ENCODE data around the gene TSC22D1.

Gene TSC22D1

DNA sequence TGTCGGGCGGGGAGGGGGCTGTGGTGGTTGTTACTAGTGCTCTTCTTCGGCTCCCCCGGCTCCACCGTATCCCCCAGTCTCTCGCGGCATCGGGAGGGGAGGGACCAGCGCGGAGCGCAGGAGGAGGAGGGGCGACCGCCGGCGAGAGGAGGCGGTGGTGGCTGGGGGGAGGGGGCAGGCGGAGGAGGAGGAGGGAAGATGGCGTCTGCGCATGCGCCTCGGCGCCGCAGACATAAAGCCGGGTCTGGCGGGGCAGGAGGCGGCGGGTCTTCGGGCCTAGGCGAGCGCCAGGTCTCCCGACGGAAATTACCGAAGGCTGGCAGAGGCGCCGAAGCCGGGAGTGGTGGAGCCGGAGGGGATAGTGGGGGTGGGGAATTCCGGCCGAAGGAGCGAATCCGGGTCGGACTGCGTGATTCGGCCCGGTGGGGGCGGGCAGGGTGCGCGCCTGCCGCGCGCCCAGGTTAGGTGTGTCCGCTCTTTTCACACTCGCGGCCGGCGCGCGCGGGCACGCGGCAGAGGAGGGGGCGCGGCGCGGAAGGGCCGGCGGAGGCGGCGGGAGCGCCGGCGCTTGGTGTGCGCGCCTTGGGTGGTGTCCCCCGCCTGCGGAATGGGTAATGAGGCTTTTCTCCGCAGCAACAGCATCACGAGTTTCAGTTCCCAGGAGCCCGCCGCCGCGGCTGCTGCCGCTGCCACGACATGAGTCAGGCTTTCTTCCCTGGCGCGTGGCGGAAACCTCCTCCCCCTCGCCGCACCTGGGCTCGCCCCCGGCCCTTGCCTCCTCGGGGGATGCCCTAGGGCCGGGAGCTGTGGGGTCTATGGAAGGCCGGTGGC, 1.3 kb upstream of the TSC22D1 start:
- Histone ChIP-seq H2BK12ac (ENCODE audit: low read length) (peak overlapping the region; percentile 27), H3K23ac (ENCODE audit: low read length) (no peak overlapping the region), H3K9ac (ENCODE audit: low read length) (peak overlapping the region; percentile 92), H3K27ac (ENCODE audit: low read depth, low read length) (peak overlapping the region; percentile 98), H4K12ac (ENCODE audit: low read depth, low read length) (peak overlapping the region; percentile 88), H3K9me3 (ENCODE audit: insufficient read depth, low read depth, low read length) (no peaks in the 10 kb centered on the region), H4K8ac (ENCODE audit: low read depth, low read length) (peak overlapping the region; percentile 91), H4K91ac (ENCODE audit: low read depth, low read length) (peak overlapping the region; percentile 90), H3K4me3 (ENCODE audit: low read depth, low read length) (peak overlapping the region; percentile 93), H2BK120ac (ENCODE audit: insufficient read depth, low read length, poor library complexity) (peak overlapping the region; percentile 94), H3K79me2 (ENCODE audit: control insufficient read depth, insufficient read depth, low read length, poor library complexity) (peaks cover 15% of the 10 kb centered on the region), H3K4me2 (ENCODE audit: low read length) (peak overlapping the region; percentile 98), H3K27me3 (ENCODE audit: insufficient read depth, low read length) (no peaks in the 10 kb centered on the region), H2AFZ (ENCODE audit: insufficient read depth, low read length, poor library complexity) (peak overlapping the region; percentile 85), H2AK5ac (ENCODE audit: low read length) (no peak overlapping the region), H3K4ac (ENCODE audit: low read depth, low read length) (peak overlapping the region; percentile 85), H3K4me1 (ENCODE audit: control insufficient read depth in 1 of 2, insufficient read depth in 2 of 2, low read length in 2 of 2) (peaks cover 14 to 21% of the 10 kb centered on the region in 2 experiments), H3K18ac (ENCODE audit: low read length) (peak overlapping the region; percentile 97), H3K14ac (ENCODE audit: low read length) (peak overlapping the region; percentile 97), H2BK5ac (ENCODE audit: low read depth, low read length, poor library complexity) (peak overlapping the region; percentile 91), H3K79me1 (ENCODE audit: low read length) (peaks cover 19% of the 10 kb centered on the region), H3K36me3 (ENCODE audit: control insufficient read depth in 1 of 2, insufficient read depth in 2 of 2, low read length in 2 of 2) (peaks cover 3 to 4% of the 10 kb centered on the region in 2 experiments)
- WGBS (ENCODE audit: extremely low coverage, insufficient coverage, insufficient read length) = no CpG with 5 or more reads among the region's 94 CpGs
- peak; percentile 96 to 98 for DNase-seq

DNA sequence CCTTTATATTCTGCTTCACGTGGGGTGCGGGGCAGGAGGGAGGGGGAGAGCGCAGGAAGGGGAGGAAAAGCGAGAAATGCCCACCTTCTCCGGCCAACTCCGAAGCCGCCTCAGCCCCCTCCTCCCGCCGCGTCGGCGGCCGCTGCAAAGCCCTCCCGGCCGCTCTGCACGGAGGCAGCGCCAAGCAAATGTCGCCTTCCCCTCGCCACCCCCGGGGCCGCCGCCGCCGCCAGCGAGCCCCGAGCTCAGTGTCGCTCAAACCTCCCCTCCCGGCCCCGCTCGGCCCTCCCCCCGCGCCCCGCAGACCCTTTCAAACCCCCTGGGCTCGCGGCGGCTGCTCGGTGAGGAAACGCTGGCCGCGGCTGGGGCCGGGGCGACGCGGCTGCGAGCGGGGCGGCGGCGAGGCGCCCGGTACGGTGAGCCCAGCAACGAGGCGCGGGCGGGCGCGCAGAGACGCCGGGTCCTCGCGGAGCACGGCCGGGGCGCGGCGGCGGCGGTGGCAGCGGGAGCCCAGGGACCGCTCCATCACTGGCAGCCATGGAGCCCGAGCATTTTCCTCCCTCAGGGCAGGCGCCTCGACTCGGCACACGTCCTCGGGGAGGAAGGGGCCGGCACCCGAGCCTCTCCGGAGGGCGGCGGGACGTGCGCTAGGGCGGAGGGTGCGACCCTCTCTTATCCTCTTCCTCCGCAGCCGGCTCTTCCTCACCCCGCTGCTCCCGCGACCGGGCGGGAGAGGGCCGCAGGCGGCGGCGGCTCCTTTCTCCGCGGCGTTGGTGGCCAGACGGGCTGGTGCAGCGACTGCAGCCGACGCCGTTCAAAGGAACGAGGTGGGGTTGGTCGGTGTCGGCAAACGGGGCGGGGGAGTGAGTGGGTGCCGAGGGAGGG, 463 bp upstream of the TSC22D1 start:
- Histone ChIP-seq H3K36me3 (ENCODE audit: control insufficient read depth in 1 of 2, insufficient read depth in 2 of 2, low read length in 2 of 2) (peaks cover 3 to 4% of the 10 kb centered on the region in 2 experiments), H3K4me3 (ENCODE audit: low read depth, low read length) (peak overlapping the region; percentile 93), H3K9me3 (ENCODE audit: insufficient read depth, low read depth, low read length) (no peaks in the 10 kb centered on the region), H2BK120ac (ENCODE audit: insufficient read depth, low read length, poor library complexity) (peak overlapping the region; percentile 94), H3K79me1 (ENCODE audit: low read length) (peaks cover 19% of the 10 kb centered on the region), H3K9ac (ENCODE audit: low read length) (peak overlapping the region; percentile 92), H3K4me2 (ENCODE audit: low read length) (peak overlapping the region; percentile 83), H3K27me3 (ENCODE audit: insufficient read depth, low read length) (no peaks in the 10 kb centered on the region), H2BK5ac (ENCODE audit: low read depth, low read length, poor library complexity) (peak overlapping the region; percentile 91), H3K4ac (ENCODE audit: low read depth, low read length) (peak overlapping the region; percentile 85), H3K4me1 (ENCODE audit: control insufficient read depth in 1 of 2, insufficient read depth in 2 of 2, low read length in 2 of 2) (peaks cover 14 to 21% of the 10 kb centered on the region in 2 experiments), H3K27ac (ENCODE audit: low read depth, low read length) (peak overlapping the region; percentile 84), H3K18ac (ENCODE audit: low read length) (peak overlapping the region; percentile 97), H4K91ac (ENCODE audit: low read depth, low read length) (peak overlapping the region; percentile 89), H3K79me2 (ENCODE audit: control insufficient read depth, insufficient read depth, low read length, poor library complexity) (peaks cover 15% of the 10 kb centered on the region), H2BK12ac (ENCODE audit: low read length) (peak overlapping the region; percentile 59), H4K12ac (ENCODE audit: low read depth, low read length) (peak overlapping the region; percentile 88), H3K14ac (ENCODE audit: low read length) (peak overlapping the region; percentile 97), H2AFZ (ENCODE audit: insufficient read depth, low read length, poor library complexity) (peak overlapping the region; percentile 85), H2AK5ac (ENCODE audit: low read length) (peak overlapping the region; percentile 75), H3K23ac (ENCODE audit: low read length) (no peak overlapping the region), H4K8ac (ENCODE audit: low read depth, low read length) (peak overlapping the region; percentile 91)
- no CpG with 5 or more reads among the region's 111 CpGs for WGBS (ENCODE audit: extremely low coverage, insufficient coverage, insufficient read length)
- DNase-seq = peak in 1 of 2 donors; percentile 29

DNA sequence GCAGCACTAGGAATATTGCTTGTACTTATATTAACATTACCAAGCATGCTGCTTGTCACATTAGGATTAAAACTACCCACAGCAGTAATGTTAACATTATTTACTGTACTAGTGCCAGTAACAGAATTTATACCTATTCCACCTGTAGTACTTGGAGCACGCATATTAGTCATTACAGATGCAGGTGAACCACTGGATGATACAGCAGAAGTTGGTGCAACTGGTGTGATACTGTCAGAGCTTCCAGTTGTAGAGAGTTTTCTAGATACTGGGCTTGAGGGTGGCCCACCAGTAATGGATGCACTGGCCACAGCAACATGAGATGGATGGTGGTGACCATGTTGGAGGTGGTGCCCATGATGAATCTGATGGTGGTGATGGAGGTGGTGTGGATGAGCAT, 1.1 kb downstream of the TSC22D1 start:
- no peak for DNase-seq
- no peak overlapping the region for H2BK5ac ChIP-seq (ENCODE audit: low read depth, low read length, poor library complexity)
- H3K9ac ChIP-seq (ENCODE audit: low read length) = no peak overlapping the region
- peaks cover 15% of the 10 kb centered on the region for H3K79me2 ChIP-seq (ENCODE audit: control insufficient read depth, insufficient read depth, low read length, poor library complexity)
- H4K91ac ChIP-seq (ENCODE audit: low read depth, low read length) = no peak overlapping the region
- H3K27ac ChIP-seq (ENCODE audit: low read depth, low read length) = no peak overlapping the region
- no peaks in the 10 kb centered on the region for H3K27me3 ChIP-seq (ENCODE audit: insufficient read depth, low read length)
- no peak overlapping the region for H2BK120ac ChIP-seq (ENCODE audit: insufficient read depth, low read length, poor library complexity)
- H3K14ac ChIP-seq (ENCODE audit: low read length) = no peak overlapping the region
- H3K36me3 ChIP-seq (ENCODE audit: control insufficient read depth in 1 of 2, insufficient read depth in 2 of 2, low read length in 2 of 2) = peaks cover 3 to 4% of the 10 kb centered on the region in 2 experiments
- H3K4me3 ChIP-seq (ENCODE audit: low read depth, low read length) = no peak overlapping the region
- no peak overlapping the region for H4K8ac ChIP-seq (ENCODE audit: low read depth, low read length)
- no peak overlapping the region for H4K12ac ChIP-seq (ENCODE audit: low read depth, low read length)
- no peak overlapping the region for H2AFZ ChIP-seq (ENCODE audit: insufficient read depth, low read length, poor library complexity)
- no peaks in the 10 kb centered on the region for H3K9me3 ChIP-seq (ENCODE audit: insufficient read depth, low read depth, low read length)
- peak overlapping the region; percentile 83 for H3K4me2 ChIP-seq (ENCODE audit: low read length)
- peaks cover 14 to 21% of the 10 kb centered on the region in 2 experiments for H3K4me1 ChIP-seq (ENCODE audit: control insufficient read depth in 1 of 2, insufficient read depth in 2 of 2, low read length in 2 of 2)
- H3K79me1 ChIP-seq (ENCODE audit: low read length) = peaks cover 19% of the 10 kb centered on the region
- H2BK12ac ChIP-seq (ENCODE audit: low read length) = no peak overlapping the region
- H3K23ac ChIP-seq (ENCODE audit: low read length) = no peak overlapping the region
- no peak overlapping the region for H2AK5ac ChIP-seq (ENCODE audit: low read length)
- no CpG with 5 or more reads among the region's 1 CpG for WGBS (ENCODE audit: extremely low coverage, insufficient coverage, insufficient read length)
- H3K4ac ChIP-seq (ENCODE audit: low read depth, low read length) = no peak overlapping the region
- no peak overlapping the region for H3K18ac ChIP-seq (ENCODE audit: low read length)

DNA sequence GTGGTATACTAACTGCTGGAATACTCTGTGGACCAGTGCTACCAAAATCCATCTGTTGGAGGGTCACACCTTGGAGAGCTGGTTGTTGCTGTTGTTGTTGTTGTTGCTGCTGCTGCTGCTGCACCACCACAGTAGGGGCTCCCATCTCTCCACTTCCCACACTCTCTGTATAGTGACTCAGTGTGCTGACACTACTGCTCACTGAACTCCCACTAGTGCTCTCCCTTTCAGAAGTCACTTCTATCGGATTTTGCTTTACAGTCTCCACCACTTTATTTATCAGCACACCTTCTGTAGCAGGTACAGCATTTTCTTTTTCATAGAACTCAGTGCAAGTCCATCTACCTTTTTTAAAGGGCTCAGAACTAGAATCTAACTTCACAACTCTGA, 1.7 kb downstream of the TSC22D1 start:
- no peak overlapping the region for H3K9ac ChIP-seq (ENCODE audit: low read length)
- no CpG with 5 or more reads among the region's 1 CpG for WGBS (ENCODE audit: extremely low coverage, insufficient coverage, insufficient read length)
- H4K12ac ChIP-seq (ENCODE audit: low read depth, low read length) = no peak overlapping the region
- peaks cover 14 to 21% of the 10 kb centered on the region in 2 experiments for H3K4me1 ChIP-seq (ENCODE audit: control insufficient read depth in 1 of 2, insufficient read depth in 2 of 2, low read length in 2 of 2)
- no peak overlapping the region for H3K14ac ChIP-seq (ENCODE audit: low read length)
- H3K9me3 ChIP-seq (ENCODE audit: insufficient read depth, low read depth, low read length) = no peaks in the 10 kb centered on the region
- no peak overlapping the region for H2AFZ ChIP-seq (ENCODE audit: insufficient read depth, low read length, poor library complexity)
- no peak overlapping the region for H3K18ac ChIP-seq (ENCODE audit: low read length)
- no peaks in the 10 kb centered on the region for H3K27me3 ChIP-seq (ENCODE audit: insufficient read depth, low read length)
- peaks cover 3 to 4% of the 10 kb centered on the region in 2 experiments for H3K36me3 ChIP-seq (ENCODE audit: control insufficient read depth in 1 of 2, insufficient read depth in 2 of 2, low read length in 2 of 2)
- no peak overlapping the region for H2BK120ac ChIP-seq (ENCODE audit: insufficient read depth, low read length, poor library complexity)
- peaks cover 19% of the 10 kb centered on the region for H3K79me1 ChIP-seq (ENCODE audit: low read length)
- H3K79me2 ChIP-seq (ENCODE audit: control insufficient read depth, insufficient read depth, low read length, poor library complexity) = peaks cover 15% of the 10 kb centered on the region
- no peak overlapping the region for H2AK5ac ChIP-seq (ENCODE audit: low read length)
- H2BK5ac ChIP-seq (ENCODE audit: low read depth, low read length, poor library complexity) = no peak overlapping the region
- no peak overlapping the region for H2BK12ac ChIP-seq (ENCODE audit: low read length)
- H3K4me3 ChIP-seq (ENCODE audit: low read depth, low read length) = no peak overlapping the region
- no peak overlapping the region for H4K91ac ChIP-seq (ENCODE audit: low read depth, low read length)
- no peak overlapping the region for H3K4me2 ChIP-seq (ENCODE audit: low read length)
- H3K23ac ChIP-seq (ENCODE audit: low read length) = no peak overlapping the region
- DNase-seq = no peak
- no peak overlapping the region for H3K4ac ChIP-seq (ENCODE audit: low read depth, low read length)
- no peak overlapping the region for H3K27ac ChIP-seq (ENCODE audit: low read depth, low read length)
- H4K8ac ChIP-seq (ENCODE audit: low read depth, low read length) = no peak overlapping the region

Measured in trophoblast cell (in vitro differentiated cells and primary cell).